ENCODE results near the gene SIVA1. TPM values are rescaled to one million over a fixed set of nuclear protein-coding genes. Genes with fewer than 3 reads are reported as not detected.

Gene SIVA1
- total RNA-seq, 1 donor from 2014 or later: 219 TPM

GRCh38 chr14:104769324-104770071 is 16.6 kb downstream of the SIVA1 start:
- DNase-seq (ENCODE audit: extremely low read depth, low read depth, low spot score): no peak

DNA sequence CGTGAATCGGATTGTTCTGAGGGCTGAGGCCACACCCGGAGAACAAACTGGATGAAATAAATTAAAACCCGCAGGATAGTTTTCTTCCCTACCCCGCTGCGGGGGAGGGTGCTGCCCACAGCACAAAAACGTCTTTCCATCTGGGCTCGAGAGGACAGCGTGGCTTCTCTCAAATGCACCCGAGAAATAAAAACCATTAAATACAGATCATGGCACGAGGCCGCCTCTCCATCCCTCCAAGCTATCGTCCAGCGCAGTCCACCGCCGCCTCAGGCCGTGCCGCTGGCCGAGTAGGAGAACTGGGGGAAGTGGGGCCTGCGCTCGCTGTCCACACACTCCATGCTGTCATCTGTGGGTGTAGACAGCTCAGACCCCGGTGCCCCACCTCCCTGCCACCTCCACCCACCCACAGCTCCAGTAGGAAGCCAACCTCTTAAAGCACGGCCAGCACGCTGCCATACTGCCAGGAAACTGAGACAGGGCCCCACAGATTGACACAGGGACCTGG is 17.2 kb downstream of the SIVA1 start:
- no peak for DNase-seq (ENCODE audit: extremely low read depth, low read depth, low spot score)

DNA sequence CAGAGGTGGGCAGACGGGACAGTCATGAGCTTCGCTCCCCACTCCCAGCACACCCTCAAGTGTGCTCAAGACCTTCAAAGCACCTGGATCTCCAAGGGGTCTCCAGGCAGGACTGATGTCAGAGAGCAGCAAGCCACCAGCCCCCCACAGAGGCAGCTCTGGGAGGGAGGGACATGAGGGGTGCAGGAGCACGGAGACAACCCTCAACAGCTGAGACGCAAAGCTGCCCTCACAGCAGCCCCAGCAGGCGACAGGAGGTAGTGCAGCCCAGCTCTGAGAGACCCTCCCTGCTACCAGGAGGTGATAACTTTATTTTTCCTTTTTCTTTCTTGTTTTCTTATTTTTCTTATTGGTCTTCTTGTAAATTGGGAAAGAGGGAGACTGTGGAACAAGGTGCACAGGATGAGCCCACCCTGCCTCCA is 17.9 kb downstream of the SIVA1 start:
- DNase-seq (ENCODE audit: extremely low read depth, low read depth, low spot score): no peak

DNA sequence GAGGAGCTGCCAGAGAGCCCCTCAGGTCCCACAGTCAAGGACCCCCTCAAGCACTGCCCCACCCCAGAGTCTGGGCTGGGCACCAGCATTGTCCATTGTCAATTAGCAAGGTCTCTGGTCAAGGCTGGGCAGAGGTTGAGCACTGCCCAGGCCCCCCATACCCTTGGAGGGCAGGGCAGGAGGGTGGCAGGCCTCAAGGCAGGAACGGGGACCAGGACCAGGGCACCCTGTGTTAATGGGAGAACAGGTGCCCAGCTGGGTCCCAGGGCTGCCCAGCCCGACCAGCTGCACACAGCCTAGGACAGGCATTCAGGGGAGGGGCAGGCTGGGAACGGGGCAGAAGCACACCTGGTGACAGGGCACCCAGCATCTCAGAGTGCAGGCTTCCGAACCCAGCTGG is 18.4 kb downstream of the SIVA1 start:
- no peak for DNase-seq (ENCODE audit: extremely low read depth, low read depth, low spot score)

DNA sequence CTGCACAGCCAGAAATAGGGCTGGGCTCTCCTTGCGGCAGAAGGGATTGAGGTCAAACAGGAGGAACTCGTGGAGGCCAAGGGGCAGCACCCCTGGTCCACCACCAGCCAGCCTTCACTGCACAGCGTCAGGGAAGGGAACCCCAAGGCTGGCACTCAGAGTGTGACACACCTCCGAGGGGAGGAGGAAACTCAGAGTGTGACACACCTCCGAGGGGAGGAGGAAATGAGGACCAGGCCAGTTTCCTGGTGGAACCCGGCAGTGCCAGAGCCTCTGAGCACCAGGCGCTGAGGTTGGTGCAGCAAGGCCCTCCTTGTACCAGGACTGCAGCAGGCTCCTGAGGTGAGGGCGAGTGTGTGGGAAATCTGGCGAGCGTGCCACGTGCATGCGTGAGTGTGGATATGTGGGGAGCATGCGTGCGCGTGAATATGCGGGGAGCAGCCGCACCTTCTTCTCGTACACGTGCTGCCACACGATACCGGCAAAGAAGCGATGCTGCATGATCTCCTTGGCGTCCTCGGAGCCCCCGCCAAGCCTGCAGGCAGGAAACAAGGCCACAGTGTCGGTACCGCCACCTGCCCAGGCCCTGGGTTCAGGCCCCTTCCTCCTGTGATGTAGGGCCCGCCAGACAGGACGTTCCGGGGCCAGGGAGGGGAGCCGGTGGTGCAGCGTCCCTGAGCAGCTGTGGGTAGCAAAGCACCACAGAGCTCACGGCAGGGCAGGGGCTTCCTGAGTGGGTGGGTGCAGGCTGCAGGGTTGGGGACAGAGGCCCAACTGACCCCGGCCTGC is 19.2 kb downstream of the SIVA1 start:
- no peak for DNase-seq (ENCODE audit: extremely low read depth, low read depth, low spot score)

GRCh38 chr14:104772707-104773504 is 20.0 kb downstream of the SIVA1 start:
- no peak for DNase-seq (ENCODE audit: extremely low read depth, low read depth, low spot score)

DNA sequence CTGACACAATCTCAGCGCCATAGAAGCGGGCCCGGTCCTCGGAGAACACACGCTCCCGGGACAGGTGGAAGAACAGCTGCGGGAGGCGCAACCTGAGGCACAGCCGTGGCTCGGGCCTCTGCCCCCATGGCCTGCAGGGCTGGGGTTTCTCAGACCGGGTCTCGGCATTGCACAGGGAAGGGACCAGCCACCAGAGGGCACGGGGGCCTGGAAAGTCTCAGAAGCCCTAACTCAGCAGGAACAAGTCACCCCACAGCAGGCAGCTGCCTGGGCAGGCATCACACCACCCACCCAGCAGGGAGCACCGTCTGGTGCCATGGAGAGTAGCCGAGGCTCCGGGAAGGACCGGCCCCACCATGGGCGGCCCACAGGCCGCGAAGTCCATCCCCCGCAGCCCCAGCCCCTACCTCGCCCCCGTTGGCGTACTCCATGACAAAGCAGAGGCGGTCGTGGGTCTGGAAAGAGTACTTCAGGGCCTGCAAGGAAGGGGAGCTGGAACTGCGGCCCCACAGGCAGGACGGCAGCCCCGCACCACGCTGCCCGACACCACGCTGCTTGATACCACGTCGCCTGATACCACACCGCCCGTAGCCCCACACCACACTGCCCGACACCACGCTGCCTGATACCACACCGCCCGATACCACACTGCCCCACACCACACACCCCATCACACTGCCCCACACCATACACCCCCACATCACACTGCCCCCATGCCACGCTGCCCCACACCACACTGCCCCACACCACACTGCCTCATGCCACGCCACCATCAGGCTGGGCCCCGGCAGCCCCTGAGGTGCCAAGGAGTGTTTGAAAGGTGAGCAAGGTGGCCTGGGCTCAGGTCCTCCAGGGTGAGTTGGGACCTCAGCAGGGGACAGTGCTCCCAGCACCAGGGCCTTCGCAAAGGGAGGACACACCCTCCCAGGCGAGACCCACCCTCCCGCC is 20.8 kb downstream of the SIVA1 start:
- DNase-seq (ENCODE audit: extremely low read depth, low read depth, low spot score): no peak

GRCh38 chr14:104774453-104775072 is 21.6 kb downstream of the SIVA1 start:
- DNase-seq (ENCODE audit: extremely low read depth, low read depth, low spot score): no peak

DNA sequence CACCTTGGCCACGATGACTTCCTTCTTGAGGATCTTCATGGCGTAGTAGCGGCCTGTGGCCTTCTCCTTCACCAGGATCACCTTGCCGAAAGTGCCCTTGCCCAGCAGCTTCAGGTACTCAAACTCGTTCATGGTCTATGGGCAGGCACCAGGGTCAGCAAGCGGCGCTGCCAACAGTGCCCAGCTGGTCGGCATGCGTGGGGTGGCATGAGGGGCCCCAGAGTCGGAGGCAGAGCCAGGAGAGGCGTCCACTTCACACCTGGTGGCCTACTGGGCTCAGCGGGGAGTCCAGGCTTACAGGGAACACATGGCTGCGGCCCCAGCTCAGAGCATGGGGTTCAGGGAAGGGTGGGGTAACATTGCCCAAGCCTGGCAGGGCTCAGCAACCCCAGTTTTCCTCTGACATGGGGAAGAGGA is 22.1 kb downstream of the SIVA1 start:
- no peak for DNase-seq (ENCODE audit: extremely low read depth, low read depth, low spot score)

GRCh38 chr14:104776481-104776880 is 23.5 kb downstream of the SIVA1 start:
- no peak for DNase-seq (ENCODE audit: extremely low read depth, low read depth, low spot score)

DNA sequence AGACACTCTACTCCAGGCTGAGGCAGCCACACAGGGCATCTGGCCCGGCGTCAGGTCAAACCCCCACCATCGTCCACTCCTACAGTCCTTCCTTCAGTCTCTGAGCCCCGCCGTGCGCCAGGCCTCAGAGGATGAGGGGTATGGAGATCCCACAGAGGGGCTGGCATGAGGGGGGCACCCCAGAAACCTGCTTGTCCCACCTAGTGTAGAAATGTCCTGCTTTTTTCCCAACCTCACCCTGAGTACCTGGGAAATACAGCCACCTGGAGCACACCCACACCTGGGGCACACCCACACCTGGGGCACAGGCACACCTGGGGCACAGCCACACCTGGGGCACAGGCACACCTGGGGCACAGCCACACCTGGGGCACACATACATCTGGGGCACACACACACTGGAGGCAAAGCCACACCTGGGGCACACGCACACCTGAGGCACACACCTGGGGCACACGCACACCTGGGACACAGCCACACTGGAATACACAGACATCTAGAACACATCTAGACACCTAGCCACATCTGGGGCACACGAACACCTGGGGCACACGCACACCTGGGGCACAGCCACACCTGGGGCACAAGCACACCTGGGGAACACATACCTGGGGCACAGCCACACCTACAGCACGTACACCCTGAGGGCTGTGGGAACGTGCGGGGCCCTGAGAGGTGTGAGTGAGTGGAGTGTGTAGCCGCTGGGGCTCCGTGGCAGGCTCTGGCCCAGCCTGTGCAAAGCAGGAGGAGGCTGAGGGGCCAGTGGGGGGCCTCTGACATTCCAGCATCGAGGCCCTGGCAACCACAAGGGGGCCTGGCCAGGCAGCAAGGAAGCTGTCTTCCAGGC is 24.2 kb downstream of the SIVA1 start:
- DNase-seq (ENCODE audit: extremely low read depth, low read depth, low spot score): no peak

GRCh38 chr14:104777808-104778249 is 24.9 kb downstream of the SIVA1 start:
- no peak for DNase-seq (ENCODE audit: extremely low read depth, low read depth, low spot score)

DNA sequence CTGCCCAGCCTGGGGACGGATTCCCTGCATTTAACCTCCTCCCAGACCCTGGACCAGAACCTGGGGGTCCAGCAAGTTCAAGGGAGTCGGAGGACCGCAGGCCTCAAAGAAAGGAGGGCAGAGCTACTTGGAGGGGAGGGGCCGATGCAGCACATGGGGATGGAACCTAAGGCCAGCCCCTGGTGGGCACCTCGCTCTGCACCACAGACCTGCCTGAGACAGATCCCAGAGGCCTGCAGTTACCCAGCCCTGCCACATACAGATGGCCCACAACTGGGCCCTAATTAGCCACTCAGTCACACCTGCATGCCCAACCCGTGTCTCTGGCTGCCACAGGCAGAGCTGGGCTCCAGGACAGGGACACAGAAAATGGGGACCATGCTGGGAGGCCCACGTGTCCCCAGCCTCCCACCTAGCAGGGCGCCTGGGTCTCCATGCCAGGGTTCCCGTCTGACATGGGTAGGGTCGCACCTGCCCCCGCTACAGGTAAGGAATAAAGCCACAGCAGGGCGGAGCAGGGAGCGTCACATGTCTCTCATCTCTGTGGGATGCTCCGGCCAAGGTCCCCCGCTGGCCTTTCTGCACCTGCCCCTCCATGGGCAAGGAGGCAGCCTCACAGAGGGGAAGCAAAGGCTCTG is 25.9 kb downstream of the SIVA1 start:
- DNase-seq (ENCODE audit: extremely low read depth, low read depth, low spot score): no peak

DNA sequence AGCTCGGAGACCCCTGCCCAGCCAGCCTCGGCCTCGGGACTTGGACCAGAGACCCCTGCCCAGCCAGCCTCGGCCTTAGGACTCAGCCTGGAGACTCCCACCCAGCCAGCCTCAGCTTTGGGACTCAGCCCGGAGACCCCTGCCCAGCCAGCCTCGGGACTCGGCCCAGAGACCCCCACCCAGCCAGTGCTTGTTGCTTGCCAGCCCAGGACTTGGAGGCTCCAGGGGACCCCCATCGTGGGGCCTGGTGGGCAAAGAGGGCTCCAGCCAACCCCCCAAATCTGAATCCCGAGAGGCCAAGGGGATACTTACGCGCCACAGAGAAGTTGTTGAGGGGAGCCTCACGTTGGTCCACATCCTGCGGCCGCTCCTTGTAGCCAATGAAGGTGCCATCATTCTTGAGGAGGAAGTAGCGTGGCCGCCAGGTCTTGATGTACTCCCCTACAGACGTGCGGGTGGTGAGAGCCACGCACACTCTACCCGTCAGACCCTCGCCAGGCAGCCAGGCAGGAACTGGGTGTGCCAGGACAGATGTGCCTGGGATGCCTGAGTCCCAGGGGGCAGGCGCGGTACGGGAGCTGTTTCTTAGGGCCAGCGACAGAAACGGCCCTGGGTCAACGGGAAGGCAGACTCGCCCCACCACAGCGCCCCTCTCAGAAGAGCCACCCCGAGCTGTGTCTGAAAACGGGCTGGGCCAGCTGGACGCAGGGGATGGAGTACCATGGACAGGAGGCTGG is 27.0 kb downstream of the SIVA1 start:
- DNase-seq (ENCODE audit: extremely low read depth, low read depth, low spot score): no peak

- no peak for DNase-seq (ENCODE audit: extremely low read depth, low read depth, low spot score)
These were observed 27.6 kb downstream of the SIVA1 start for GRCh38 chr14:104780513-104781030.

GRCh38 chr14:104781271-104782077 is 28.5 kb downstream of the SIVA1 start:
- no peak for DNase-seq (ENCODE audit: extremely low read depth, low read depth, low spot score)

Measured in glomerular endothelial cell (primary cell).